Calu3 (cell line): Measurements from ENCODE around the gene ELAVL2. TPM values are rescaled to one million over a fixed set of nuclear protein-coding genes. Genes with fewer than 3 reads are reported as not detected.

ENCODE experiments used
- BruUV-seq: library from RNA; stranded (reverse); fragments of 400-500 nt; replicated peaks from 2 replicates; lab custom pipeline; 2021; lab: Mats Ljungman, UMichigan
- CTCF ChIA-PET: fragments of 300-600 bp; sonication (Branson Sonifier 250); formaldehyde crosslinking; loops from one replicate; lab custom pipeline; 2022; ENCODE audit warnings: antibody characterized with exemption; lab: Charles Lee
- DNase-seq: peaks from one replicate; pipeline ENCODE4 v3.0.0; 2022
- H3K27ac Mint-ChIP-seq: one replicate; pipeline ENCODE4 v1.8.0; 2022; ENCODE audit warnings: mixed read lengths; ENCODE audit not compliant: unreplicated experiment
- H3K27me3 Mint-ChIP-seq: one replicate; pipeline ENCODE4 v1.8.0; 2022; ENCODE audit warnings: mixed read lengths; ENCODE audit not compliant: unreplicated experiment
- H3K36me3 Mint-ChIP-seq: one replicate; pipeline ENCODE4 v1.8.0; 2022; ENCODE audit warnings: mild to moderate bottlenecking, moderate library complexity, mixed read lengths; ENCODE audit not compliant: insufficient read depth, unreplicated experiment
- H3K4me1 Mint-ChIP-seq: one replicate; pipeline ENCODE4 v1.8.0; 2022; ENCODE audit warnings: mild to moderate bottlenecking, low read depth, mixed read lengths; ENCODE audit not compliant: unreplicated experiment
- H3K4me3 Mint-ChIP-seq: one replicate; pipeline ENCODE4 v1.8.0; 2022; ENCODE audit warnings: mild to moderate bottlenecking, low read depth, moderate library complexity, mixed read lengths; ENCODE audit not compliant: unreplicated experiment
- H3K9me3 Mint-ChIP-seq: one replicate; pipeline ENCODE4 v1.8.0; 2022; ENCODE audit warnings: low read depth, mixed read lengths; ENCODE audit not compliant: unreplicated experiment
- CTCF ChIP-seq: fragments of 200-600 bp; IDR thresholded peaks from one replicate; pipeline ENCODE4 v1.8.0; 2022; ENCODE audit warnings: antibody characterized with exemption; ENCODE audit not compliant: unreplicated experiment
- intact Hi-C: fragments of 100-400 bp; cut with micrococcal nuclease; formaldehyde crosslinking; loops from one replicate; pipeline ENCODE4 v1.10.0; 2022; ENCODE audit not compliant: unreplicated experiment
- total RNA-seq: library from RNA; stranded (reverse); gene quantifications from 2 replicates; pipeline ENCODE4 v1.2.3, GENCODE V29; 2022

ELAVL2 gene
- total RNA-seq, 1 experiment from 2014 or later, result not detected

- BruUV-seq, result no TSS peak
- intact Hi-C loops, result no loop called here
- no peak for DNase-seq
- no peak overlapping the region for H3K27ac Mint-ChIP-seq
- no peaks in the 10 kb centered on the region for H3K9me3 Mint-ChIP-seq
- TF ChIP-seq CTCF, result no peak
- H3K4me3 Mint-ChIP-seq, result no peak overlapping the region
- H3K4me1 Mint-ChIP-seq, result no peaks in the 10 kb centered on the region
- no peaks in the 10 kb centered on the region for H3K36me3 Mint-ChIP-seq
- CTCF ChIA-PET, result interaction anchor here (0.6 kb wide), 1 partner anchor 235 kb away, joined by 6 read pairs; no protein-coding TSS in a partner anchor
- H3K27me3 Mint-ChIP-seq, result no peaks in the 10 kb centered on the region
Observed at GRCh38 chr9:23779220-23779619, 46.8 kb downstream of the ELAVL2 start.

GRCh38 chr9:23777328-23777727 lies 48.7 kb downstream of the ELAVL2 start:
- DNase-seq, result no peak
- intact Hi-C loops, result no loop called here
- Mint-ChIP-seq H3K4me1 (no peaks in the 10 kb centered on the region), H3K36me3 (no peaks in the 10 kb centered on the region), H3K27ac (no peak overlapping the region), H3K27me3 (no peaks in the 10 kb centered on the region), H3K9me3 (no peaks in the 10 kb centered on the region), H3K4me3 (no peak overlapping the region)
- no TSS peak for BruUV-seq
- no peak for TF ChIP-seq CTCF
- CTCF ChIA-PET, result no interaction called here

- no TSS peak for BruUV-seq
- H3K4me3 Mint-ChIP-seq, result no peak overlapping the region
- H3K27ac Mint-ChIP-seq, result no peak overlapping the region
- intact Hi-C loops, result no loop called here
- TF ChIP-seq CTCF, result no peak
- H3K9me3 Mint-ChIP-seq, result peaks cover 2% of the 10 kb centered on the region
- no peak for DNase-seq
- CTCF ChIA-PET, result no interaction called here
- H3K27me3 Mint-ChIP-seq, result no peaks in the 10 kb centered on the region
- no peaks in the 10 kb centered on the region for H3K36me3 Mint-ChIP-seq
- no peaks in the 10 kb centered on the region for H3K4me1 Mint-ChIP-seq
Observed at GRCh38 chr9:23775549-23775948, 50.5 kb downstream of the ELAVL2 start.

- Mint-ChIP-seq H3K4me3 (no peak overlapping the region), H3K36me3 (no peaks in the 10 kb centered on the region), H3K27ac (no peak overlapping the region), H3K4me1 (no peaks in the 10 kb centered on the region), H3K27me3 (no peaks in the 10 kb centered on the region), H3K9me3 (peaks cover 2% of the 10 kb centered on the region)
- CTCF ChIA-PET, result no interaction called here
- DNase-seq, result no peak
- no peak for TF ChIP-seq CTCF
- no TSS peak for BruUV-seq
- intact Hi-C loops, result no loop called here
Observed at GRCh38 chr9:23774266-23774665, 51.8 kb downstream of the ELAVL2 start.
